Neuron (in vitro differentiated cells): Measurements from ENCODE around the gene NCAM1.

Experiments
- H2AFZ ChIP-seq: one replicate; pipeline ENCODE4 v1.6.1; 2013; ENCODE audit warnings: low read depth, mild to moderate bottlenecking, inconsistent platforms, low read length, moderate library complexity
- H3K27me3 ChIP-seq: one replicate; pipeline ENCODE4 v1.6.1; 2013; ENCODE audit warnings: low read length; ENCODE audit not compliant: insufficient read depth
- H3K36me3 ChIP-seq: one replicate; pipeline ENCODE4 v1.6.1; 2013; ENCODE audit warnings: low read length; ENCODE audit not compliant: insufficient read depth
- H3K4me1 ChIP-seq: one replicate; pipeline ENCODE4 v1.6.1; 2013; ENCODE audit warnings: low read length; ENCODE audit not compliant: insufficient read depth
- H3K4me3 ChIP-seq: 2 replicates; pipeline ENCODE4 v1.5.1; 2013; ENCODE audit warnings: mild to moderate bottlenecking, low read length, moderate library complexity
- H3K9me3 ChIP-seq: one replicate; pipeline ENCODE4 v1.6.1; 2013; ENCODE audit warnings: low read length

Gene NCAM1

DNA sequence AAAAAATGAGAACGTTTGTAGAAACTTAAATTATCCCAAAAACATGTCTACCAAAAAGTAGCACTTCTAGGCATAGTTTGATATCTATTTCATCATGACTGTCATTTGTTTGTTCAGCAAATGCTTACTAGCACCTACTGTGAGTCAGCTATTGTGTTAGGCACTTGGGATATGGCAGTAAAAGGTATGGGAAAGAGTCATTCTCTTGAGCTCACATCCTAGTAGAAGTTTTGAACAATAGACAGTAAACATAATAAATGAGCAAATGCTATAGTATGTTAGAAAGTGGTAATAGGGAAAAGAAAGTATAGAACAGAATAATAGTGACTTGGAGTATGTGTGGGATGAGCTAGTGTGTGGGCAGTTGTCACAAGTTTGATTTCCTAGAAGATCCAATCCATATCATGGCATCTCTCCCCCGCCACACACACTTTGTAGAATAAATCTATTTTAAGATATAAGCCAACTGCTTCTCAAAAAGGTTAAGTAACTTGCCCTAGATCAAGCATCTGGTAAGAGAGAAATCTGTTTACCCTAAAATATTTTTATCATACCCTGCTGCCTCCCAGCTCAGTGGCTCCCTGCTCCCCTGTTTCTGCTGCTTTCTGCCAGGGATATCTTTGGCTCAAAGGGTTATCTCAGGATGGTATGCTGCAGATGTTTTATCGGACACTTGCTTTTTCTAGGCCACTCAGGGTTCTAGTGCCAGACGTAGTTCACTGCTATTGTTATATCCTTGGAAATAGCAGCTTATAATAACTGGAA is 129.7 kb downstream of the NCAM1 start:
- Histone ChIP-seq H3K9me3 (no peaks in the 10 kb centered on the region), H3K27me3 (no peaks in the 10 kb centered on the region), H3K4me3 (no peak overlapping the region), H3K36me3 (no peaks in the 10 kb centered on the region), H3K4me1 (peaks cover 23% of the 10 kb centered on the region), H2AFZ (no peak overlapping the region)

- Histone ChIP-seq H3K36me3 (no peaks in the 10 kb centered on the region), H2AFZ (no peak overlapping the region), H3K4me3 (no peak overlapping the region), H3K4me1 (peaks cover 20% of the 10 kb centered on the region), H3K27me3 (no peaks in the 10 kb centered on the region), H3K9me3 (no peaks in the 10 kb centered on the region)
Measured at GRCh38 chr11:113091481-113091780, 130.2 kb downstream of the NCAM1 start.

GRCh38 chr11:113096648-113097047 is 135.4 kb downstream of the NCAM1 start:
- H3K4me1 ChIP-seq, result peaks cover 3% of the 10 kb centered on the region
- no peaks in the 10 kb centered on the region for H3K36me3 ChIP-seq
- no peaks in the 10 kb centered on the region for H3K9me3 ChIP-seq
- H2AFZ ChIP-seq, result no peak overlapping the region
- H3K27me3 ChIP-seq, result no peaks in the 10 kb centered on the region
- no peak overlapping the region for H3K4me3 ChIP-seq

- H3K27me3 ChIP-seq, result no peaks in the 10 kb centered on the region
- no peak overlapping the region for H2AFZ ChIP-seq
- no peaks in the 10 kb centered on the region for H3K4me1 ChIP-seq
- no peaks in the 10 kb centered on the region for H3K36me3 ChIP-seq
- H3K9me3 ChIP-seq, result no peaks in the 10 kb centered on the region
- H3K4me3 ChIP-seq, result no peak overlapping the region
Measured at GRCh38 chr11:113103932-113104690, 142.9 kb downstream of the NCAM1 start.

DNA sequence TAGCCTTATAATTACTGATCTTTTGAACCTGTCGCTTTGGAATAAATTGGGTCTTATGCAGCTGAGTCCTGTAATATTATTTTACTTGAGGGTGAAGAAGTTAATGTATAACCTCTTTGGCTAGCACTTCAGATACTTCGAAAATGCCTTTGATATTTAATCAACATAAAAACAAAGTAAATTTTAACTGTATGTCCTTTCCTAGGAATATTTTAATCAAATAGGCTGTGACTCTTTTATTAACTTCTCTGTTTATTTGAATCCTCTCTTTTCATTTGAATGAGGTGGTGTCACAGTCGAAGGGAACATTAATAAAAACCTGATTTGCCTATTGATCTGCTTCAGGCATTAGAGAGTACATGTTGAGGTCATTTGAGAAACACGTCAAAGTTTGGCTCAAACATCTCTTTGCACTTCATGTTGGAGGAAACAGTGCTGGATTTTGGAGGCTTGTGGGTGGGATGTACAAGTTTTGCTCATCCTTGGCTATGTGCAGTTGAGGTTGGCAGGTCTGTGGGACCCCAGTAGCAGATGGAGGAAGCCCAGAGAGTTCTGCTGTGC is 143.6 kb downstream of the NCAM1 start:
- no peaks in the 10 kb centered on the region for H3K27me3 ChIP-seq
- H3K4me1 ChIP-seq, result no peaks in the 10 kb centered on the region
- H3K36me3 ChIP-seq, result no peaks in the 10 kb centered on the region
- H3K9me3 ChIP-seq, result no peaks in the 10 kb centered on the region
- H3K4me3 ChIP-seq, result no peak overlapping the region
- no peak overlapping the region for H2AFZ ChIP-seq

GRCh38 chr11:113105592-113105991 is 144.4 kb downstream of the NCAM1 start:
- H3K4me3 ChIP-seq, result no peak overlapping the region
- H3K27me3 ChIP-seq, result no peaks in the 10 kb centered on the region
- no peaks in the 10 kb centered on the region for H3K36me3 ChIP-seq
- no peak overlapping the region for H2AFZ ChIP-seq
- no peaks in the 10 kb centered on the region for H3K4me1 ChIP-seq
- no peaks in the 10 kb centered on the region for H3K9me3 ChIP-seq

GRCh38 chr11:113106507-113106906 is 145.3 kb downstream of the NCAM1 start:
- no peaks in the 10 kb centered on the region for H3K36me3 ChIP-seq
- H2AFZ ChIP-seq, result no peak overlapping the region
- no peak overlapping the region for H3K4me3 ChIP-seq
- no peaks in the 10 kb centered on the region for H3K9me3 ChIP-seq
- H3K4me1 ChIP-seq, result no peaks in the 10 kb centered on the region
- no peaks in the 10 kb centered on the region for H3K27me3 ChIP-seq

DNA sequence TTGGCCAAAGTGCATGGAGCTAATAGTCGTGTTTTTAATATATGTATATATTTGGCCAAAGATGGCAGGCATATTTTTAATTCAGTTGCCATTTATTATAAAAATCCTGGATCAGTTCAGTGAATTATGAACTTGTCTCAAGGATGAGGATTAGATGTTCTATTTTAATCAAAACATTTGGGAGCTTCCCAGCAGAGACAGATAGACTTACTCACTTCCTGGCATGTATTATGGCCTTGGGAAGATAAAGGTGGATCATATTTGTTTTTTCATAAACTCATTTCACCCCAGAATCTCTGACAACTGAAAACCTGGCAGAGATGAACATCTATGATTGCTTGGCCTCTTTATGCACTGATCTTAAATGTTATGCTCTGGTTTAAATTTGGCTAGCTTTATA is 148.8 kb downstream of the NCAM1 start:
- Histone ChIP-seq H3K36me3 (no peaks in the 10 kb centered on the region), H3K9me3 (no peaks in the 10 kb centered on the region), H3K4me3 (no peak overlapping the region), H2AFZ (no peak overlapping the region), H3K27me3 (no peaks in the 10 kb centered on the region), H3K4me1 (no peaks in the 10 kb centered on the region)

DNA sequence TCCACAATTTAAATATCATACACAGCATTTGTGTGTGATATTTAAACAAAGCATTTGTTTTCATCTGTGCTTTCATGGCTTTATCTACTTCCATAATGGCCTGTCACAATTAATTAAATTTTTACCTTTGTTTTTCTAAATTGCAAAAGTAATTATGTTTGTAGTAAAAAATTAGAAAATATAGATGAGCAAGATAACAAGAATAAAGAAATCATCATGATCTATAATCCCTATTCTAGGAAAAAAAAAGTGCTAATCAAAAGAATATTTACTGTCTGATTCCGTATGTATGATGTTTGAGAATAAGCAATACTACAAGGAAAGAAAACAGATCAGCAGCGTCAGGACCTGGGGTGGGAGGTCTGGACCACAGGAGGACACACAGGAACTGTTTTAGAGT is 149.9 kb downstream of the NCAM1 start:
- Histone ChIP-seq H3K27me3 (no peaks in the 10 kb centered on the region), H2AFZ (no peak overlapping the region), H3K36me3 (no peaks in the 10 kb centered on the region), H3K4me3 (no peak overlapping the region), H3K9me3 (no peaks in the 10 kb centered on the region), H3K4me1 (no peaks in the 10 kb centered on the region)

DNA sequence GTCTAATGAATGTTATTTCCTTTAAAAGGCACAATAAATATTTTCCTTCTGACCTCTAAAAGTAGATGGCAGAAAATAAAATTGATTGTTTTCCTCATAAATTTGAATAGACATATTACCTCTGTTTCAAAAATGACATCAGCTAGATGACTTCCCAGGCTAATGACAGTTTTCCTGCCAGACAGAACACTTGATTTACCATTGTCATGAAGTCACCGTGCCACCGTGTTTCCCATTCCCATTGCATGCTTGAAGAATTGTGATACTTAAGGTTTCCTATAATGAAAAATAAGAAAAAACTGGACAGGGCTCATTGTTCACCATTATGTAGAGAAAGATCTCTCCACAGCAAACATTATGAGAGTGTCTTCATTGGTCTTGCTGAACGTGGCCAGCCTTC is 151.1 kb downstream of the NCAM1 start:
- H3K9me3 ChIP-seq, result no peaks in the 10 kb centered on the region
- H3K36me3 ChIP-seq, result no peaks in the 10 kb centered on the region
- H3K4me1 ChIP-seq, result no peaks in the 10 kb centered on the region
- H3K27me3 ChIP-seq, result no peaks in the 10 kb centered on the region
- no peak overlapping the region for H2AFZ ChIP-seq
- H3K4me3 ChIP-seq, result no peak overlapping the region

GRCh38 chr11:113113801-113114704 is 152.8 kb downstream of the NCAM1 start:
- H3K36me3 ChIP-seq, result no peaks in the 10 kb centered on the region
- no peaks in the 10 kb centered on the region for H3K27me3 ChIP-seq
- H2AFZ ChIP-seq, result no peak overlapping the region
- H3K4me1 ChIP-seq, result no peaks in the 10 kb centered on the region
- H3K9me3 ChIP-seq, result no peaks in the 10 kb centered on the region
- H3K4me3 ChIP-seq, result no peak overlapping the region

- no peaks in the 10 kb centered on the region for H3K36me3 ChIP-seq
- no peaks in the 10 kb centered on the region for H3K27me3 ChIP-seq
- H3K9me3 ChIP-seq, result no peaks in the 10 kb centered on the region
- H3K4me1 ChIP-seq, result no peaks in the 10 kb centered on the region
- no peak overlapping the region for H2AFZ ChIP-seq
- H3K4me3 ChIP-seq, result no peak overlapping the region
Measured at GRCh38 chr11:113114705-113115027, 153.4 kb downstream of the NCAM1 start.

DNA sequence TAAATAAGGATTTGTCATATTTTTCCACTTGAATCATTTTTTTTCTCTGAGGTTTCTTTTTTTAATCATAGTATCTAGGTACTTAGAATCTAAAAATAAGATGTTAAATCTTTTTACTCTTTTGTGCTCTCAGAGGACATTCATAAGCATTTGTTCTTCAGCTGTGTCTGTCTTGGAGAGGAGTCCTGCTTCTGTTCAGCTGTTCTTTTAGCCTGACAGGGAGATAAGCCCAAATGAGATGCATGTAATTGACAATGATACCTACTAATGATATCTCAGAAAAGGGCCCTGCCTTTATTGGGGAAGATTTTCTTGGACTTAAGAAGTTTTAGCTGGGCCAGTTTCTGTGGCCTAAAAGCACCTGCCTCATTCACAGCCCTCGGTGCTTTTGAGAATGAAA is 156.9 kb downstream of the NCAM1 start:
- H2AFZ ChIP-seq, result no peak overlapping the region
- H3K9me3 ChIP-seq, result no peaks in the 10 kb centered on the region
- no peaks in the 10 kb centered on the region for H3K36me3 ChIP-seq
- no peaks in the 10 kb centered on the region for H3K27me3 ChIP-seq
- H3K4me3 ChIP-seq, result no peak overlapping the region
- no peaks in the 10 kb centered on the region for H3K4me1 ChIP-seq
